SK-N-SH (cell line): Measurements from ENCODE around the gene GATD1. TPM values are rescaled to one million over a fixed set of nuclear protein-coding genes. Genes with fewer than 3 reads are reported as not detected.

Experiments used
- CTCF ChIA-PET: fragments of 300-600, 350-600 bp; formaldehyde crosslinking; extraction: SDS; loops from one replicate; lab custom pipeline; 2021; lab: Yijun Ruan, JAX
- POLR2A ChIA-PET: fragments of 350-600 bp; sonication (Branson Sonifier 250); formaldehyde crosslinking; extraction: SDS; loops from one replicate; lab custom pipeline; 2020; ENCODE audit warnings: antibody characterized with exemption, inconsistent platforms; lab: Yijun Ruan, JAX
- DNase-seq: peaks from one replicate; pipeline ENCODE4 v3.0.0; 2012
- H2AFZ ChIP-seq: fragments of 200-600 bp; sonication (generic); 2 replicates; pipeline ENCODE4 v1.8.1; 2016; ENCODE audit warnings: antibody characterized with exemption, mild to moderate bottlenecking, low read depth
- H3F3A ChIP-seq: fragments of 200-600 bp; sonication (generic); replicated peaks from 2 replicates; pipeline ENCODE3; 2016; ENCODE audit warnings: antibody characterized with exemption, mild to moderate bottlenecking; ENCODE audit not compliant: insufficient read depth
- H3K27ac ChIP-seq, 2 experiments: fragments of 200-500 bp in 1 of 2; fragments of 200-600 bp in 1 of 2; sonication (Bioruptor generic) in 1 of 2; sonication (generic), shearing (Covaris generic) in 1 of 2; 2 replicates each; pipeline versions ENCODE4 v1.5.1 to v1.6.1; 2014 to 2016; ENCODE audit warnings: low read depth in 2 of 2, inconsistent platforms in 1 of 2, low read length in 1 of 2, mild to moderate bottlenecking in 1 of 2, mixed read lengths in 1 of 2
- H3K27me3 ChIP-seq: fragments of 200-600 bp; sonication (generic), shearing (Covaris generic); 2 replicates; pipeline ENCODE4 v1.6.1; 2016; ENCODE audit warnings: mixed run types; ENCODE audit not compliant: insufficient read depth
- H3K36me3 ChIP-seq, 2 experiments: fragments of 200-500 bp in 1 of 2; fragments of 200-600 bp in 1 of 2; sonication (Bioruptor generic) in 1 of 2; sonication (generic) in 1 of 2; replicated peaks in 1 of 2; 2 replicates each; pipeline versions ENCODE3 to v1.5.1; 2014 to 2016; ENCODE audit warnings: low read length in 1 of 2, mild to moderate bottlenecking in 1 of 2; ENCODE audit not compliant: insufficient read depth in 2 of 2, control insufficient read depth in 1 of 2
- H3K4me1 ChIP-seq, 2 experiments: fragments of 200-500 bp in 1 of 2; fragments of 200-600 bp in 1 of 2; sonication (Bioruptor generic) in 1 of 2; sonication (generic), shearing (Covaris generic) in 1 of 2; 2 replicates each; pipeline versions ENCODE4 v1.5.1 to v1.6.1; 2014 to 2016; ENCODE audit warnings: low read depth in 1 of 2, low read length in 1 of 2, mixed run types in 1 of 2; ENCODE audit not compliant: insufficient read depth in 2 of 2, control insufficient read depth in 1 of 2
- H3K4me2 ChIP-seq: fragments of 200-600 bp; sonication (generic), shearing (Covaris generic); 2 replicates; pipeline ENCODE4 v1.6.1; 2017; ENCODE audit warnings: mixed run types
- H3K4me3 ChIP-seq, 2 experiments: fragments of 200-500 bp in 1 of 2; fragments of 200-600 bp in 1 of 2; sonication (Bioruptor generic) in 1 of 2; sonication (generic), shearing (Covaris generic) in 1 of 2; 2 replicates each; pipeline versions ENCODE4 v1.5.1 to v1.8.1; 2014 to 2016; ENCODE audit warnings: low read depth in 2 of 2, inconsistent platforms in 1 of 2, low read length in 1 of 2, mild to moderate bottlenecking in 1 of 2, mixed read lengths in 1 of 2, moderate library complexity in 1 of 2
- H3K79me2 ChIP-seq: fragments of 200-600 bp; sonication (generic); 2 replicates; pipeline ENCODE4 v1.8.1; 2017; ENCODE audit warnings: mild to moderate bottlenecking; ENCODE audit not compliant: insufficient read depth
- H3K9ac ChIP-seq: fragments of 200-600 bp; sonication (generic); 2 replicates; pipeline ENCODE4 v1.6.1; 2017; ENCODE audit warnings: mixed run types
- H3K9me2 ChIP-seq: fragments of 200-600 bp; sonication (generic); 2 replicates; pipeline ENCODE4 v1.6.1; 2017; ENCODE audit warnings: mixed run types
- H3K9me3 ChIP-seq: fragments of 200-600 bp; sonication (generic); 2 replicates; pipeline ENCODE4 v1.6.1; 2017; ENCODE audit warnings: mixed run types, mild to moderate bottlenecking, moderate library complexity
- H4K20me1 ChIP-seq: fragments of 200-600 bp; sonication (generic); 2 replicates; pipeline ENCODE4 v1.6.1; 2017; ENCODE audit warnings: mild to moderate bottlenecking, mixed run types; ENCODE audit not compliant: insufficient read depth
- EZH2phosphoT487 ChIP-seq: fragments of 200-600 bp; sonication (generic); IDR thresholded peaks from 2 replicates; pipeline ENCODE4 v1.6.1; 2017; ENCODE audit warnings: low read depth, mixed run types, mild to moderate bottlenecking, antibody characterized with exemption, moderate library complexity, borderline replicate concordance
- MXI1 ChIP-seq: IDR thresholded peaks from 2 replicates; pipeline ENCODE4 v1.6.1; 2012; ENCODE audit warnings: mild to moderate bottlenecking, low read depth, low read length, improper control_type of control experiment
- NFIC ChIP-seq: IDR thresholded peaks from 2 replicates; pipeline ENCODE4 v1.4.0; 2012; ENCODE audit warnings: borderline replicate concordance
- RXRA ChIP-seq: IDR thresholded peaks from 2 replicates; pipeline ENCODE4 v1.4.0; 2012; ENCODE audit warnings: low read depth, mild to moderate bottlenecking, borderline replicate concordance
- SIN3A ChIP-seq: IDR thresholded peaks from 2 replicates; pipeline ENCODE4 v1.6.1; 2012; ENCODE audit warnings: low read depth, mild to moderate bottlenecking, low read length, moderate library complexity, borderline replicate concordance
- TAF1 ChIP-seq: IDR thresholded peaks from 2 replicates; pipeline ENCODE4 v1.6.1; 2012; ENCODE audit warnings: low read depth, mild to moderate bottlenecking, low read length, moderate library complexity, borderline replicate concordance
- WGBS: methylation state at CpG from one replicate; pipeline ENCODE4 v1.1.6; 2017; ENCODE audit warnings: low lambda C conversion rate; 5-methylcytosine and 5-hydroxymethylcytosine counted together
- polyA plus RNA-seq, 3 experiments: library from polyadenylated mRNA; depleted of rRNA; stranded (reverse); fragments of >200 nt; gene quantifications; 2 replicates each; pipeline ENCODE4 v1.2.3, GENCODE V29; 2012
- TF ChIP-seq, protein P1 (sequence below): IDR thresholded peaks from 2 replicates; pipeline ENCODE4; 2012

GATD1 gene
- polyA plus RNA-seq, 1 of the 3 experiments (the other 2 are of a cell fraction): 86.2 TPM

DNA sequence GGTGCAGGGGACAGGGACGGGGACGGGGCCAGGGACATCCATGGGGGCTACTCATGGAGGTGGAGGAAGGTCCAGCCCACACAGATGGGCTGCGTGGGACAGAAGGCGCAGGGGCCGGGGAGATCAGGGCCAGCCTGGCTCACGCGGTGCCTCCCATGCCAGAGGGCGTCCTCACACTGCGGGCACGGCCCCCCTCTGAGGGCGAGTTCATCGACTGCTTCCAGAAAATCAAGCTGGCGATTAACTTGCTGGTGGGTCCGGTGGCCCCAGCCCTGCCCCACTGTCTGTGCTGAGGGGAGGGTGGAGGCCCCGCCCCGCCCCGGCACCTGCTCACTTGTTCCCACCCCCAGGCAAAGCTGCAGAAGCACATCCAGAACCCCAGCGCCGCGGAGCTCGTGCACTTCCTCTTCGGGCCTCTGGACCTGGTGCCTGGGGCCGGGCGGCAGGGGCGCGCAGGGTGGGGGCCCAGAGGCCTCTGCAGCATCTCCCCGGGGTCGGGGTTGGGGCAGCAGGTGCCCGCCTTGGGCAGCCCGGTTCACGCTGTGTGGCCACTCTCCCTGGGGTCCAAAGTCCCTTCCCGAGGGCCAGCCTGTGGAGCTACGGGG lies 55.4 kb downstream of the GATD1 start:
- Histone ChIP-seq H3K9me3 (no peaks in the 10 kb centered on the region), H3K79me2 (no peaks in the 10 kb centered on the region), H3K27ac (no peak overlapping the region), H2AFZ (no peak overlapping the region), H3K4me2 (no peak overlapping the region), H3K36me3 (no peaks in the 10 kb centered on the region), H3K4me3 (no peak overlapping the region; a peak in 1 of 4 replicates), H3K9ac (no peak overlapping the region), H3F3A (peaks cover 3% of the 10 kb centered on the region), H3K27me3 (peaks cover 52% of the 10 kb centered on the region), H3K4me1 (peaks cover 0 to 14% of the 10 kb centered on the region in 2 experiments; a peak in 1 of 4 replicates), H4K20me1 (no peaks in the 10 kb centered on the region), H3K9me2 (no peaks in the 10 kb centered on the region)
- ChIA-PET POLR2A (no interaction called here), CTCF (interaction anchor here (0.8 to 11.8 kb wide), 15 partner anchors 12 to 278 kb away, joined by 3 to 150 read pairs (median 5); partner anchors contain the start of genes DEAF1, TALDO1 and TMEM80)
- TF ChIP-seq SIN3A (no peak), NFIC (no peak), RXRA (no peak), EZH2phosphoT487 (no peak), MXI1 (no peak), TAF1 (no peak)
- DNase-seq: peak; percentile 63
- 64% methylated on average over 2 of the region's 33 CpGs for WGBS

DNA sequence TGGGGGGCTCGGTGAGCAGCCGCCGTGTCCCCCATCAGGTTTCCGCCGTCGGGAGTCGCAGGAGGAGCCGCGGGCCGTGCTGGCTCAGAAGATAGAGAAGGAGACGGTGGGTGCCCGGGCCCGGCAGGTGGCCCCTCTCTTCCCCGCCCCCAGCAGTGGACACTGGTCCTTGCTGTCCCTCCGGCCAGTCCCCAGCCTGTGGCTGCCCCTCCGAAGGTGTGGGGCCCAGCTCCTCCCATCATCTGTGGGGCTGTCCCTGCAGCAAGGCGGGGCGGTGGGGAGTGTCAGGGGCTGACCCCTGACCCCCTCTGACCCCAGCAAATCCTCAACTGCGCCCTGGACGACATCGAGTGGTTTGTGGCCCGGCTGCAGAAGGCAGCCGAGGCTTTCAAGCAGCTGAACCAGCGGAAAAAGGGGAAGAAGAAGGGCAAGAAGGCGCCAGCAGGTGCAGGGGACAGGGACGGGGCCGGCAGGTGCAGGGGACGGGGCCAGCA lies 56.0 kb downstream of the GATD1 start:
- Histone ChIP-seq H3K4me2 (0 out of 2 replicates have a peak overlapping the region, but pooled peaks have one; percentile 19), H3K9ac (no peak overlapping the region), H2AFZ (no peak overlapping the region), H3K79me2 (no peaks in the 10 kb centered on the region), H3K9me2 (no peaks in the 10 kb centered on the region), H4K20me1 (no peaks in the 10 kb centered on the region), H3K27me3 (peaks cover 52% of the 10 kb centered on the region), H3F3A (no peaks in the 10 kb centered on the region), H3K4me1 (peaks cover 0 to 12% of the 10 kb centered on the region in 2 experiments; a peak in 1 of 4 replicates), H3K27ac (no peak overlapping the region), H3K36me3 (no peaks in the 10 kb centered on the region), H3K9me3 (no peaks in the 10 kb centered on the region), H3K4me3 (peak overlapping the region in 1 of 2 experiments; percentile 24; a peak in 1 of 4 replicates)
- ChIA-PET CTCF (interaction anchor here (0.8 to 11.8 kb wide), 10 partner anchors 12 to 203 kb away, joined by 3 to 150 read pairs (median 4); partner anchors contain the start of genes DEAF1 and TMEM80), POLR2A (no interaction called here)
- WGBS: 37% methylated on average over 10 of the region's 28 CpGs
- DNase-seq: no peak
- TF ChIP-seq, protein P1, sequence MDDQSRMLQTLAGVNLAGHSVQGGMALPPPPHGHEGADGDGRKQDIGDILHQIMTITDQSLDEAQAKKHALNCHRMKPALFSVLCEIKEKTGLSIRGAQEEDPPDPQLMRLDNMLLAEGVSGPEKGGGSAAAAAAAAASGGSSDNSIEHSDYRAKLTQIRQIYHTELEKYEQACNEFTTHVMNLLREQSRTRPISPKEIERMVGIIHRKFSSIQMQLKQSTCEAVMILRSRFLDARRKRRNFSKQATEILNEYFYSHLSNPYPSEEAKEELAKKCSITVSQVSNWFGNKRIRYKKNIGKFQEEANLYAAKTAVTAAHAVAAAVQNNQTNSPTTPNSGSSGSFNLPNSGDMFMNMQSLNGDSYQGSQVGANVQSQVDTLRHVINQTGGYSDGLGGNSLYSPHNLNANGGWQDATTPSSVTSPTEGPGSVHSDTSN: no peak
- TF ChIP-seq EZH2phosphoT487: peak; percentile 44; the same call in 1 of the 2 replicates
